Nephron progenitor cell (in vitro differentiated cells): Measurements from ENCODE around the gene BRI3.

ENCODE experiments used
- DNase-seq: peaks from one replicate; pipeline ENCODE4 v3.0.0; 2021
- H3K27ac Mint-ChIP-seq: 2 replicates; pipeline ENCODE4 v1.8.0; 2021; ENCODE audit warnings: mild to moderate bottlenecking, moderate library complexity, mixed read lengths
- H3K27me3 Mint-ChIP-seq: 2 replicates; pipeline ENCODE4 v1.8.0; 2021; ENCODE audit warnings: mild to moderate bottlenecking, low read depth, mixed read lengths; ENCODE audit not compliant: poor library complexity
- H3K36me3 Mint-ChIP-seq: 2 replicates; pipeline ENCODE4 v1.8.0; 2021; ENCODE audit warnings: low read depth, mixed read lengths
- H3K4me1 Mint-ChIP-seq: 2 replicates; pipeline ENCODE4 v1.8.0; 2021; ENCODE audit warnings: mixed read lengths
- H3K4me3 Mint-ChIP-seq: 2 replicates; pipeline ENCODE4 v1.8.0; 2021; ENCODE audit warnings: mild to moderate bottlenecking, moderate library complexity, mixed read lengths
- H3K9me3 Mint-ChIP-seq: 2 replicates; pipeline ENCODE4 v1.8.0; 2021; ENCODE audit warnings: mild to moderate bottlenecking, moderate library complexity, mixed read lengths
- TF ChIP-seq, protein P1 (sequence below): fragments of 200-600 bp; sonication (generic); IDR thresholded peaks from 2 replicates; pipeline ENCODE4 v1.5.0; 2021; ENCODE audit warnings: antibody characterized with exemption

Gene BRI3

DNA sequence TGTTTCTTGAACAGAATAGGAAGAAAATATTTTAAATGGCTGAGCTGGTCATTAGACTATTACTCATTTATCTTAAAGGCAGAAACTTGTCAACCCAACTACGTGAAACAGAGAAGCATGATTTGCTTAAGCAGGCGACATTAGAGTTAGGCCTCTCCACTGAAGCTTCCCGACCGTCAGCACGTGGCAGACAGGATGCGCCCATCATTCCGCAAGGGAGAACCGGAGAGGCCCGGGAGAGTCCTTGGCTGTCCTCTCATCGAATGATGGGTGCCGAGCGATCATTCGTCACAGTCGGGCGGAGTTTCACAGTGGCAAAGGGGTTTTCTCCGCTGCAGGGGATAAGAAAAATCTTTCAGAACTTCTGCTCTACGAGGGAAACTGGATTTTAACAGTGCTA is 11.8 kb downstream of the BRI3 start:
- H3K9me3 Mint-ChIP-seq = no peaks in the 10 kb centered on the region
- peaks cover 28% of the 10 kb centered on the region for H3K36me3 Mint-ChIP-seq
- DNase-seq = no peak
- no peak overlapping the region for H3K4me3 Mint-ChIP-seq
- H3K27me3 Mint-ChIP-seq = no peaks in the 10 kb centered on the region
- no peak overlapping the region for H3K27ac Mint-ChIP-seq
- peaks cover 27% of the 10 kb centered on the region for H3K4me1 Mint-ChIP-seq
- TF ChIP-seq, protein P1, sequence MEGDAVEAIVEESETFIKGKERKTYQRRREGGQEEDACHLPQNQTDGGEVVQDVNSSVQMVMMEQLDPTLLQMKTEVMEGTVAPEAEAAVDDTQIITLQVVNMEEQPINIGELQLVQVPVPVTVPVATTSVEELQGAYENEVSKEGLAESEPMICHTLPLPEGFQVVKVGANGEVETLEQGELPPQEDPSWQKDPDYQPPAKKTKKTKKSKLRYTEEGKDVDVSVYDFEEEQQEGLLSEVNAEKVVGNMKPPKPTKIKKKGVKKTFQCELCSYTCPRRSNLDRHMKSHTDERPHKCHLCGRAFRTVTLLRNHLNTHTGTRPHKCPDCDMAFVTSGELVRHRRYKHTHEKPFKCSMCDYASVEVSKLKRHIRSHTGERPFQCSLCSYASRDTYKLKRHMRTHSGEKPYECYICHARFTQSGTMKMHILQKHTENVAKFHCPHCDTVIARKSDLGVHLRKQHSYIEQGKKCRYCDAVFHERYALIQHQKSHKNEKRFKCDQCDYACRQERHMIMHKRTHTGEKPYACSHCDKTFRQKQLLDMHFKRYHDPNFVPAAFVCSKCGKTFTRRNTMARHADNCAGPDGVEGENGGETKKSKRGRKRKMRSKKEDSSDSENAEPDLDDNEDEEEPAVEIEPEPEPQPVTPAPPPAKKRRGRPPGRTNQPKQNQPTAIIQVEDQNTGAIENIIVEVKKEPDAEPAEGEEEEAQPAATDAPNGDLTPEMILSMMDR = no peak

DNA sequence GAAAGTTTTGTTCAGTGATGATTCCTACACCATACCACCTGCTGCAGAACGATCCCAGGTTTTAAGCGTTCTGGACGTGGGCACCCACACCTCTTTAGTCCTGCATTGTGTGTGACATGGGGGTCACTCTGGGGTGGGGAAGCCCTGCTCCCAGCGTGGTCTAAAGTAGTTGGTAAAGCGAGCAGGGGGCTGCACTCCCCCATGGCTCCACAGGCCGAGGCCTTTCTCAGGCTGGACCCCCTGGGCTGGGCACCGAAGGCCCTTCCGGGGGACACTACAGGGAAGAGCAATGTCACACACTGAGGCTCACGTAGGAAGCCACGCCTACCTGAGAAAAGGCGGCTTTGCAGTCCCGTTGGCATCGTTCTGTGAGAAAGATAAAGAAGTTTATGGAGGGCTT is 12.3 kb downstream of the BRI3 start:
- H3K27me3 Mint-ChIP-seq = no peaks in the 10 kb centered on the region
- peaks cover 24% of the 10 kb centered on the region for H3K4me1 Mint-ChIP-seq
- H3K4me3 Mint-ChIP-seq = no peak overlapping the region
- no peak for DNase-seq
- TF ChIP-seq, protein P1 = no peak
- peaks cover 28% of the 10 kb centered on the region for H3K36me3 Mint-ChIP-seq
- no peak overlapping the region for H3K27ac Mint-ChIP-seq
- H3K9me3 Mint-ChIP-seq = no peaks in the 10 kb centered on the region

DNA sequence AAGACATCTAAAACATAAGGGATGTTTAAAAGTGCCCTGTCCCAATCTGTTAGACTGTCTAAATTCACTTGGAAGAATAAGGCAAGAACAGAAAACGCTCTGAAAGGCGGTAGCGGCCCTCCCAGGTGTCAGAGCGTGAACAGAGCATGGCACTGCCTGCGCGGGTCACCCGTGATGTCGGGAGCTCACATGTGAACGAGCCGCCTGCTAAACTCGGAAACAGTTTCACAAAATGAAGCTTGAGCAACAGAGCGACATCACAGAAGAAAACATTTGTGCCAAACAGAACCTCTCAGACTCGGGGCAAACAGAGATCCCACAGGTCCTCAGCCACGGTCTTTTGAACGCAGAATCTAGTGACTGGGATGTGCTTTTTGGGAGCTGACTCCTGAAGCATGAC is 12.8 kb downstream of the BRI3 start:
- peaks cover 3% of the 10 kb centered on the region for H3K27me3 Mint-ChIP-seq
- no peak for DNase-seq

DNA sequence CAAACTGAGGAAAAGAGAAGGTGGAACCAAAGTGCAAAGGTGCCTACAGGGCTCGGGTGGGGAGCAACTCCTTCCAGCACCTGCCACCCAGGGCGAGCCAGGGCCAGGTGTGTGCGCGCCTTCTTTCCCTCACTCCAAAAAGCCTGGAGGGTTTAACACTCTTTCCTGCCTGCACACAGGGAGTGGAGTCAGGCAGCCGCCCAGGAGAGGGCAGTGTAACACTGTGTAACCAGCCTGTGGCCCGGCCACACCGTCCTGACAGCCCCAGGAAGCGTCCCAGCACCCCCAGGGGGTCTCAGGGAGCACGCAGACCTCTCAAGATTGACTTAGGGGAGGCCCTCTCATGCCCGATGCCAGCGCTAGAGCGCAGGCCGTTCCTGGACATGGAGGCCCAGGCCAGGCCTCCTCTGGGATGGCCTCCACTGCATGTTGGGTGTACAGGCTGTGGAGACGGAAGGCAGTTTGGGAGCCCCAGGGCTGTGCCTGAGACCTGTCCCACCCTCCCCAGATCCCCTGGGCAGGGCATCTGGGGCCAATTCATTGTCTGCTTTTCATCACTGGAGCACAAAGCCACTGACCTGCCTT is 13.4 kb downstream of the BRI3 start:
- TF ChIP-seq, protein P1 = peak; percentile 80
- Mint-ChIP-seq H3K4me3 (no peak overlapping the region), H3K27me3 (peaks cover 3% of the 10 kb centered on the region), H3K27ac (no peak overlapping the region), H3K4me1 (peaks cover 19% of the 10 kb centered on the region), H3K9me3 (no peaks in the 10 kb centered on the region), H3K36me3 (peaks cover 26% of the 10 kb centered on the region)
- peak; percentile 82 for DNase-seq

More for the DNA sequence above, 12.8 kb downstream of the BRI3 start:
- Mint-ChIP-seq H3K4me1 (peaks cover 24% of the 10 kb centered on the region), H3K27ac (peak overlapping the region; percentile 36), H3K4me3 (no peak overlapping the region), H3K36me3 (peaks cover 28% of the 10 kb centered on the region), H3K9me3 (no peaks in the 10 kb centered on the region)
- TF ChIP-seq, protein P1 = no peak

DNA sequence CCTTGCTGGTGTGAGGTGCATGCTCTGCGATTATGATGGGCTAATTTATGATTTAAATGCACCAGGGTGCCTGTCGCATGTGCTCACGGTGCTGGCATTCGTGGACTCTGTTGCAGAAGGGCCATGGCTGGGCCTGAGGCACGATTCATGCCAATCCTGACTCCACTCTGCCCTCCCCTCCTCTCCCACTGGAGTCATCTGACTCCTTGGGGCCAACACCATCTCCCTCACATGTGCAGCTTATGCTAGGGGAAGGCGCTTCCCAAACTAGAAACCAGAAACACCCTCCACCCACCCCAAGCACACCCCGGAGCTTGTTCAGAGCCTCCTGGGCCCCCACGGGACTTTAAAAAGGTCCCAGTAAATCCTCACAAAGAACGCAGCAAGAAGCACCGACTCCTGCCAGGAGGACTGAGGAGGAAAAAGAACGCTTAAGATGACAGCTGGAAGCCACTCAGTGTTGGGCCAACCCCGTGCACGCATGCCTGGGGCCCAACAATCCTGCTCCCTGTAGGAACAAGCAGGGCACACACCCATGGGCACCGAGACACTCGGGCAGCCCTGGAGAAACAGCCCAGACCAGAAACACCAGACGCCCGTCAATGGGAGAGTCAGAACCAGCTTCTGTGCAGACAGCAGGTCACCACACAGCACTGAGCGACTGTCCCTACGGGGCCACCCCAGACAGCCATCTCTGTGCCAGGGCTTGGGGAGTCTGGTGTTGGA is 14.1 kb downstream of the BRI3 start:
- H3K36me3 Mint-ChIP-seq = peaks cover 33% of the 10 kb centered on the region
- DNase-seq = no peak
- TF ChIP-seq, protein P1 = no peak
- H3K4me1 Mint-ChIP-seq = peaks cover 26% of the 10 kb centered on the region
- no peak overlapping the region for H3K27ac Mint-ChIP-seq
- no peaks in the 10 kb centered on the region for H3K9me3 Mint-ChIP-seq
- H3K27me3 Mint-ChIP-seq = peaks cover 3% of the 10 kb centered on the region
- H3K4me3 Mint-ChIP-seq = no peak overlapping the region

DNA sequence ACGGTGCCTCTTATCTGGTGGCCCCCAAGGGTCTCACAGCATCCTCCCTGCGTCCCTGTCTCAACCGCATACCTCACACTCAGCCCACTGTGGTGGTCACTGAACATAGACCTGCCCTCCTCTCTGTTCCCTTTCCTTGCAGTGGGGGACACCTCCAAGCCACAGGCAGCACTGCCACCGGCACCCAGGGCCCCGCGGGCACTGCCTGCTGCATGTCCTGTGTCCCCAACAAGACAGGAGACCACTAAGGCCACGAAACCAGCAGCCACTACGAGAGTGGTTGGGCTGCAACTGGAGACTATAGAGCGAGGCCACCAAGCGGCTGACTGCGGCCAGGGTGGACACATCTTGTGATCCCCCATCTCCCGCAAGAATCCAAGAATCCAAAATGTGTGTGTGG is 15.3 kb downstream of the BRI3 start:
- Mint-ChIP-seq H3K4me1 (peaks cover 38% of the 10 kb centered on the region), H3K27me3 (peaks cover 3% of the 10 kb centered on the region), H3K27ac (no peak overlapping the region), H3K36me3 (peaks cover 33% of the 10 kb centered on the region), H3K4me3 (no peak overlapping the region), H3K9me3 (no peaks in the 10 kb centered on the region)
- TF ChIP-seq, protein P1 = no peak
- no peak for DNase-seq
